CD4-positive, CD25-positive, alpha-beta regulatory T cell (primary cell): ENCODE data around the gene ZNF311. TPM values are rescaled to one million over a fixed set of nuclear protein-coding genes. Genes with fewer than 3 reads are reported as not detected.

Experiments used
- ATAC-seq, 2 donors: fragments of 150-1000 bp; cut with Tn5 transposase; one replicate each; pipeline ENCODE4 v1.10.0; 2021; ENCODE audit warnings: low read depth in 2 of 2, moderate number of reproducible peaks in 2 of 2, moderate library complexity in 1 of 2
- DNase-seq, 3 donors: peaks; one replicate each; pipeline versions ENCODE4 v3.0.0 to v3.0.0-alpha.2; 2012 to 2022; ENCODE audit warnings: mixed read lengths in 1 of 3
- H3K27ac ChIP-seq: one replicate; pipeline ENCODE4 v1.7.0; 2013; ENCODE audit warnings: mild to moderate bottlenecking, low read length; ENCODE audit not compliant: insufficient read depth, poor library complexity, severe bottlenecking
- H3K27me3 ChIP-seq: one replicate; pipeline ENCODE4 v1.7.0; 2013; ENCODE audit warnings: low read length; ENCODE audit not compliant: control insufficient read depth, insufficient read depth
- H3K36me3 ChIP-seq: one replicate; pipeline ENCODE4 v1.7.0; 2013; ENCODE audit warnings: mild to moderate bottlenecking, low read length, moderate library complexity; ENCODE audit not compliant: control insufficient read depth, insufficient read depth
- H3K4me1 ChIP-seq: 2 replicates; pipeline ENCODE4 v1.7.0; 2013; ENCODE audit warnings: mild to moderate bottlenecking, low read length; ENCODE audit not compliant: insufficient read depth, control insufficient read depth, poor library complexity, severe bottlenecking
- H3K4me3 ChIP-seq: one replicate; pipeline ENCODE4 v1.7.0; 2013; ENCODE audit warnings: low read depth, mild to moderate bottlenecking, low read length, moderate library complexity
- H3K9me3 ChIP-seq, 2 experiments: 1 replicate in 1 of 2; 2 replicates in 1 of 2; pipeline ENCODE4 v1.7.0; 2013; ENCODE audit warnings: low read length in 2 of 2, mild to moderate bottlenecking in 1 of 2, moderate library complexity in 1 of 2; ENCODE audit not compliant: control insufficient read depth in 2 of 2
- H3K27ac Mint-ChIP-seq, 3 donors: one replicate each; pipeline ENCODE4 v1.8.0; 2020 to 2022; ENCODE audit warnings: mild to moderate bottlenecking in 3 of 3, mixed read lengths in 3 of 3, moderate library complexity in 2 of 3
- H3K27me3 Mint-ChIP-seq: one replicate; pipeline ENCODE4 v1.8.0; 2022; ENCODE audit warnings: mild to moderate bottlenecking, mixed read lengths
- H3K36me3 Mint-ChIP-seq: one replicate; pipeline ENCODE4 v1.8.0; 2020; ENCODE audit warnings: mixed read lengths
- H3K4me1 Mint-ChIP-seq, 4 donors: one replicate each; pipeline ENCODE4 v1.8.0; 2020 to 2022; ENCODE audit warnings: mixed read lengths in 4 of 4, mild to moderate bottlenecking in 1 of 4
- H3K4me3 Mint-ChIP-seq, 4 donors: one replicate each; pipeline ENCODE4 v1.8.0; 2020 to 2022; ENCODE audit warnings: mild to moderate bottlenecking in 4 of 4, mixed read lengths in 4 of 4, moderate library complexity in 3 of 4
- H3K9me3 Mint-ChIP-seq, 7 donors: one replicate each; pipeline ENCODE4 v1.8.0; 2020 to 2022; ENCODE audit warnings: mixed read lengths in 7 of 7, mild to moderate bottlenecking in 3 of 7, moderate library complexity in 2 of 7
- polyA plus RNA-seq, 4 donors: library from polyadenylated mRNA; unstranded; fragments of 300-500 nt; fragmentation: Illumina TruSeq; gene quantifications; one replicate each; pipeline ENCODE4 v1.2.3, GENCODE V29; 2021
- total RNA-seq: library from RNA; stranded (reverse); gene quantifications from one replicate; pipeline ENCODE4 v1.2.3, GENCODE V29; 2022

Gene ZNF311
- total and polyA plus RNA-seq, 5 donors from 2014 or later = 0.13 to 0.54 TPM; not detected in 3

- DNase-seq (no peak), ATAC-seq (no peak)
- Mint-ChIP-seq H3K4me1 (peaks cover 11 to 28% (median 19%) of the 10 kb centered on the region in 4 donors), H3K4me3 (no peak overlapping the region), H3K9me3 (peaks cover 0 to 15% (median 4%) of the 10 kb centered on the region in 7 donors), H3K36me3 (no peaks in the 10 kb centered on the region), H3K27me3 (peaks cover 29% of the 10 kb centered on the region), H3K27ac (no peak overlapping the region)
- Histone ChIP-seq H3K4me1 (peaks cover 10% of the 10 kb centered on the region), H3K27ac (no peak overlapping the region), H3K4me3 (no peak overlapping the region), H3K9me3 (no peaks in the 10 kb centered on the region), H3K36me3 (no peaks in the 10 kb centered on the region), H3K27me3 (peaks cover 7% of the 10 kb centered on the region)
Measured at GRCh38 chr6:28948782-28949486, 56.2 kb downstream of the ZNF311 start.

DNA sequence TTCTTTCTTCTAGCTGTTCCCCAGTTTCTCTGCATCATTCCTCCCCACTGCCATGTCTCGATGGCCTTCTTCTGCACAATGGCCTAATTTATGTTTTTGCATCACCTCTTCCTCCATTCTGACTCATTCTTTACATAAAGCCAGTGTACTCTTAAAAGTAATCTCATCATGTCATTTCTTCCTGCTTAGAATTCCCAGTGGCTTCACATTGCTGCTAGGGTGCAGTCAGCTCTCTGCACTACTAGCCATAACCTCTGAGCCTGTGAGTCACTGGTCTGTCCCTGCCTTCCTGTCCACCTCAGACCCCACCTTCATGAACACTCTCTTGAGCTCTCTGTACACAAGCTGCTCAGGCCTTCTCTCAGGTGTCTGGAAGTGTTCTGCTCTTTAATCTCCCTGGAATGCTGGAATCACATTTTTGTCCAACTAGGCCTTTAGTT lies 57.3 kb downstream of the ZNF311 start:
- H3K27me3 Mint-ChIP-seq = peaks cover 29% of the 10 kb centered on the region
- peaks cover 8 to 34% (median 17%) of the 10 kb centered on the region in 4 donors for H3K4me1 Mint-ChIP-seq
- Histone ChIP-seq H3K4me1 (peaks cover 14% of the 10 kb centered on the region), H3K9me3 (no peaks in the 10 kb centered on the region), H3K27me3 (no peaks in the 10 kb centered on the region), H3K36me3 (no peaks in the 10 kb centered on the region), H3K4me3 (no peak overlapping the region), H3K27ac (no peak overlapping the region)
- H3K36me3 Mint-ChIP-seq = no peaks in the 10 kb centered on the region
- ATAC-seq (no peak), DNase-seq (no peak)
- peaks cover 0 to 9% (median 2%) of the 10 kb centered on the region in 7 donors for H3K9me3 Mint-ChIP-seq
- H3K27ac Mint-ChIP-seq = no peak overlapping the region
- H3K4me3 Mint-ChIP-seq = peak overlapping the region in 2 of 4 donors; percentile 55 to 71

GRCh38 chr6:28947067-28947765 lies 57.9 kb downstream of the ZNF311 start:
- ATAC-seq (no peak), DNase-seq (no peak)
- Histone ChIP-seq H3K9me3 (no peaks in the 10 kb centered on the region), H3K27ac (no peak overlapping the region), H3K27me3 (no peaks in the 10 kb centered on the region), H3K4me1 (peaks cover 16% of the 10 kb centered on the region), H3K4me3 (no peak overlapping the region), H3K36me3 (no peaks in the 10 kb centered on the region)
- H3K9me3 Mint-ChIP-seq = peaks cover 0 to 9% (median 2%) of the 10 kb centered on the region in 7 donors
- H3K27me3 Mint-ChIP-seq = peaks cover 29% of the 10 kb centered on the region
- H3K4me3 Mint-ChIP-seq = peak overlapping the region in 1 of 4 donors; percentile 71
- H3K4me1 Mint-ChIP-seq = peaks cover 11 to 40% (median 20%) of the 10 kb centered on the region in 4 donors
- no peaks in the 10 kb centered on the region for H3K36me3 Mint-ChIP-seq
- no peak overlapping the region for H3K27ac Mint-ChIP-seq

GRCh38 chr6:28945349-28945748 lies 59.8 kb downstream of the ZNF311 start:
- peaks cover 27% of the 10 kb centered on the region for H3K4me1 ChIP-seq
- no peak overlapping the region for H3K27ac ChIP-seq
- Mint-ChIP-seq H3K9me3 (peaks cover 0 to 14% (median 5%) of the 10 kb centered on the region in 7 donors), H3K4me1 (peaks cover 24 to 51% (median 34%) of the 10 kb centered on the region in 4 donors), H3K27ac (peak overlapping the region in 2 of 3 donors; percentile 43 to 94), H3K4me3 (peak overlapping the region in 2 of 4 donors; percentile 3 to 74), H3K27me3 (peaks cover 42% of the 10 kb centered on the region), H3K36me3 (no peaks in the 10 kb centered on the region)
- no peaks in the 10 kb centered on the region for H3K36me3 ChIP-seq
- H3K4me3 ChIP-seq = no peak overlapping the region
- ATAC-seq = no peak
- no peak for DNase-seq
- no peaks in the 10 kb centered on the region for H3K27me3 ChIP-seq
- no peaks in the 10 kb centered on the region for H3K9me3 ChIP-seq

Other genes with a start within 250 kb of the ZNF311 start
- gene TRIM27, start 81.3 kb downstream of the ZNF311 start, total RNA-seq = 23.5 TPM
- gene TRIM27, start 81.3 kb downstream of the ZNF311 start, polyA plus RNA-seq = 10 to 100 TPM; 46.2 to 76.4 (median 59.4) TPM
- not detected for gene OR2W1, start 39.9 kb upstream of the ZNF311 start, total RNA-seq
- not detected for gene OR2W1, start 39.9 kb upstream of the ZNF311 start, polyA plus RNA-seq
- not detected for gene OR2B3, start 82.0 kb upstream of the ZNF311 start, total RNA-seq
- not detected for gene OR2B3, start 82.0 kb upstream of the ZNF311 start, polyA plus RNA-seq
- not detected for gene OR2J1, start 94.2 kb upstream of the ZNF311 start, total RNA-seq
- not detected for gene OR2J1, start 94.2 kb upstream of the ZNF311 start, polyA plus RNA-seq
- not detected for gene OR2J3, start 102.7 kb upstream of the ZNF311 start, total RNA-seq
- gene OR2J3, start 102.7 kb upstream of the ZNF311 start, polyA plus RNA-seq = not detected
- not detected for gene OR2J2, start 165.6 kb upstream of the ZNF311 start, total RNA-seq
- gene OR2J2, start 165.6 kb upstream of the ZNF311 start, polyA plus RNA-seq = not detected